CD4-positive, CD25-positive, alpha-beta regulatory T cell (primary cell): ENCODE results near the gene PRDM11. TPM values are rescaled to one million over a fixed set of nuclear protein-coding genes. Genes with fewer than 3 reads are reported as not detected.

Experiments
- ATAC-seq, 2 donors: fragments of 150-1000 bp; cut with Tn5 transposase; one replicate each; pipeline ENCODE4 v1.10.0; 2021; ENCODE audit warnings: low read depth in 2 of 2, moderate number of reproducible peaks in 2 of 2, moderate library complexity in 1 of 2
- DNase-seq, 3 donors: peaks; one replicate each; pipeline versions ENCODE4 v3.0.0 to v3.0.0-alpha.2; 2012 to 2022; ENCODE audit warnings: mixed read lengths in 1 of 3
- H3K27ac ChIP-seq: one replicate; pipeline ENCODE4 v1.7.0; 2013; ENCODE audit warnings: mild to moderate bottlenecking, low read length; ENCODE audit not compliant: insufficient read depth, poor library complexity, severe bottlenecking
- H3K27me3 ChIP-seq: one replicate; pipeline ENCODE4 v1.7.0; 2013; ENCODE audit warnings: low read length; ENCODE audit not compliant: control insufficient read depth, insufficient read depth
- H3K36me3 ChIP-seq: one replicate; pipeline ENCODE4 v1.7.0; 2013; ENCODE audit warnings: mild to moderate bottlenecking, low read length, moderate library complexity; ENCODE audit not compliant: control insufficient read depth, insufficient read depth
- H3K4me1 ChIP-seq: 2 replicates; pipeline ENCODE4 v1.7.0; 2013; ENCODE audit warnings: mild to moderate bottlenecking, low read length; ENCODE audit not compliant: insufficient read depth, control insufficient read depth, poor library complexity, severe bottlenecking
- H3K4me3 ChIP-seq: one replicate; pipeline ENCODE4 v1.7.0; 2013; ENCODE audit warnings: low read depth, mild to moderate bottlenecking, low read length, moderate library complexity
- H3K9me3 ChIP-seq, 2 experiments: 1 replicate in 1 of 2; 2 replicates in 1 of 2; pipeline ENCODE4 v1.7.0; 2013; ENCODE audit warnings: low read length in 2 of 2, mild to moderate bottlenecking in 1 of 2, moderate library complexity in 1 of 2; ENCODE audit not compliant: control insufficient read depth in 2 of 2
- H3K27ac Mint-ChIP-seq, 3 donors: one replicate each; pipeline ENCODE4 v1.8.0; 2020 to 2022; ENCODE audit warnings: mild to moderate bottlenecking in 3 of 3, mixed read lengths in 3 of 3, moderate library complexity in 2 of 3
- H3K27me3 Mint-ChIP-seq: one replicate; pipeline ENCODE4 v1.8.0; 2022; ENCODE audit warnings: mild to moderate bottlenecking, mixed read lengths
- H3K36me3 Mint-ChIP-seq: one replicate; pipeline ENCODE4 v1.8.0; 2020; ENCODE audit warnings: mixed read lengths
- H3K4me1 Mint-ChIP-seq, 4 donors: one replicate each; pipeline ENCODE4 v1.8.0; 2020 to 2022; ENCODE audit warnings: mixed read lengths in 4 of 4, mild to moderate bottlenecking in 1 of 4
- H3K4me3 Mint-ChIP-seq, 4 donors: one replicate each; pipeline ENCODE4 v1.8.0; 2020 to 2022; ENCODE audit warnings: mild to moderate bottlenecking in 4 of 4, mixed read lengths in 4 of 4, moderate library complexity in 3 of 4
- H3K9me3 Mint-ChIP-seq, 7 donors: one replicate each; pipeline ENCODE4 v1.8.0; 2020 to 2022; ENCODE audit warnings: mixed read lengths in 7 of 7, mild to moderate bottlenecking in 3 of 7, moderate library complexity in 2 of 7
- polyA plus RNA-seq, 4 donors: library from polyadenylated mRNA; unstranded; fragments of 300-500 nt; fragmentation: Illumina TruSeq; gene quantifications; one replicate each; pipeline ENCODE4 v1.2.3, GENCODE V29; 2021
- total RNA-seq: library from RNA; stranded (reverse); gene quantifications from one replicate; pipeline ENCODE4 v1.2.3, GENCODE V29; 2022

The PRDM11 gene
- total and polyA plus RNA-seq, 5 donors from 2014 or later: 0.37 to 9.0 (median 0.65) TPM

DNA sequence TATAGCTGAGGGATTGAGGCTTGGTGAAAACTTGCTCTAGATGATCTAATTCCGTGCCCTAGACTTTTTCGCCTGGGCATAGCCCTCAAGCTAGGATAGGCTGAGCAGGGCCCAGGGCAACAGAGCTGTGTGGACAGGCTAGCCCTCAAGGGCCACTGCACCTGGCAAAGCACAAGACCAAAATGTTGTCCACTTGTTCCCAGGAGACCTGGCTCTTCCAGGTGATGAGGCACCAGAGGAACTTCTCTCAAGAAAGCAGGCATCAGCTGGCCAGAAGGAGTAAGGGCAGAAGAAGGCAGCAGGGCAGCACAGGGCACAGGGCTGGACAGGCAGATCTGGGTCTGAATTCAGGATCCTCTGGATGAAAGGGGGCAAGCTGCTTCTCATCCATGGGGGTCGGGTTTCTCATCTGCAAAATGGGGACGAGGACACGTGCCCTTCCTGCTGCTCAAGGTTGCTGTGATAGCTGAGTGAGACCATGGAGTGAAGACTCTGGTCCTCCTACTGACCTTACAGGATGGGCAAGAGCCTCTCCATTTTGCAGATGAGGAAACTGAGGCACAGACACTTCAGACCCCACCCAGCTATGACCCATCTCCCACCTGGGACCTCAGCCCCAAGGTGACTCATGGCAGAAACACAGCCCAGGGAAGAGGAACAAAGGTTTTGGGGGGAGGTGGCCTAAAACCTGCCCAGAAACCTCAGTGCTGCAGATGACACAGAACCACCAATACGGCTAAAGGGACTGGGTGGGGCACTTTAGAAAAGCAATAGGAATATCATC is 42.2 kb upstream of the PRDM11 start:
- peaks cover 6 to 23% (median 14%) of the 10 kb centered on the region in 4 donors for H3K4me1 Mint-ChIP-seq
- no peak for ATAC-seq

DNA sequence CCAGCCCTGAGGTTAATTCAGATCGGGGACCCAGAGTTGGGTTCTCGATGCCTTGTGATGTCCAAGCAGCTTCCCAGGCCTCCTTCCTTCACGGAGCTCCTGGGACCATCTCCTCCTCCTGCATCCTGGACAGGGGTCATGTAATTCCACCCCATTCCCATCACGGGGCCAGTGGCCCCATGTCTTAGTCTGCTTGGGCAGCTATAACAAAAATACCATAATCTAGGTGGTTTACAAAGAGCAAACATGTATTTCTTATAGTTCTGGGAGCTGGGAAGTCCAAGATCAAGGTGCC is 41.7 kb upstream of the PRDM11 start:
- Mint-ChIP-seq H3K36me3 (no peaks in the 10 kb centered on the region), H3K4me1 (peaks cover 6 to 23% (median 14%) of the 10 kb centered on the region in 4 donors), H3K4me3 (no peak overlapping the region), H3K27ac (no peak overlapping the region), H3K9me3 (no peaks in the 10 kb centered on the region), H3K27me3 (peaks cover 5% of the 10 kb centered on the region)
- H3K9me3 ChIP-seq: no peaks in the 10 kb centered on the region
- ATAC-seq: no peak
- peaks cover 14% of the 10 kb centered on the region for H3K4me1 ChIP-seq
- H3K27me3 ChIP-seq: no peaks in the 10 kb centered on the region
- H3K27ac ChIP-seq: no peak overlapping the region
- H3K4me3 ChIP-seq: no peak overlapping the region
- no peak for DNase-seq
- H3K36me3 ChIP-seq: no peaks in the 10 kb centered on the region

More for the DNA sequence above, 42.2 kb upstream of the PRDM11 start:
- H3K27me3 ChIP-seq: no peaks in the 10 kb centered on the region
- no peaks in the 10 kb centered on the region for H3K36me3 ChIP-seq
- Mint-ChIP-seq H3K4me3 (no peak overlapping the region), H3K9me3 (no peaks in the 10 kb centered on the region), H3K36me3 (no peaks in the 10 kb centered on the region), H3K27ac (peak overlapping the region in 1 of 3 donors; percentile 43), H3K27me3 (peaks cover 3% of the 10 kb centered on the region)
- DNase-seq: no peak
- H3K27ac ChIP-seq: no peak overlapping the region
- no peak overlapping the region for H3K4me3 ChIP-seq
- H3K9me3 ChIP-seq: no peaks in the 10 kb centered on the region
- peaks cover 14% of the 10 kb centered on the region for H3K4me1 ChIP-seq

DNA sequence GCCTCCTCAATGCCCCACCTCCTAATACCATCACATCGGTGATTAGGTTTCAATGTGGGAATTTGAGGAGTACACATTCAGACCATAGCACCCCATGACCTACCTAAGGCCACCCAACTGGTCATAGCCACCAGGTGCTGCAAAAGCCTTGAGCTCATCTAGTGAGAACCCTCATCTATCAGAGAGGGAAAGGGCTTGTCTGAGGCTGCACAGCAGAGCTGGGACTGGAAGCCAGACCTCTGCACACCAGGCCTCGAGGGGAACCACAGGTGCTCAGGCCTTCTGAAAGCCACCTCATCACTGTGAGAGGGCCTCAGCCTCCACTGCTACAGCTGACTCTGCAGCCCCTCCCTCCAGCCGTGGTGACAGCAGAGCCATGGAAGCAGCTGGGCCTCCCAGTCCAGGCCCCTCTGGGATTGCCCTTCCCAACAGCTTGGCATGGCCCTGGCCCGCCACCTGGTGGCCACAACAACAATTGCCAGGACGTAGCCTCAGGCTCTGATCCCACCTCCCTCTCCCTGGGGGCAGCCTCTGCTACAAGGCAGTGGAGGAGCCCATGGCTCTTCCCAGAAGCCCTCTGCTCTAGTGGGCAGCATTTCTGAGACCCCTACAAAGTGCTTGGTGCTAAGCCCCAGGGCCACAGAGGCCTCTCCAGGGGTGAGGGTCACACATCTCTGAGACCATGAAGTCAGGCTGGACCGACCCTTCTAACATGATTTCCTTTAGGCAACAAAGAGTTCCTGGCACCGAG is 41.0 kb upstream of the PRDM11 start:
- no peaks in the 10 kb centered on the region for H3K36me3 ChIP-seq
- peak; percentile 31 to 53 (median 50) for DNase-seq
- ATAC-seq: peak in 1 of 2 donors; percentile 33
- H3K27ac Mint-ChIP-seq: no peak overlapping the region
- peaks cover 14% of the 10 kb centered on the region for H3K4me1 ChIP-seq
- H3K9me3 ChIP-seq: no peaks in the 10 kb centered on the region
- peaks cover 5 to 22% (median 14%) of the 10 kb centered on the region in 4 donors for H3K4me1 Mint-ChIP-seq
- no peaks in the 10 kb centered on the region for H3K9me3 Mint-ChIP-seq
- no peak overlapping the region for H3K4me3 ChIP-seq
- no peaks in the 10 kb centered on the region for H3K27me3 ChIP-seq
- H3K27ac ChIP-seq: no peak overlapping the region
- peaks cover 5% of the 10 kb centered on the region for H3K27me3 Mint-ChIP-seq
- H3K4me3 Mint-ChIP-seq: no peak overlapping the region
- H3K36me3 Mint-ChIP-seq: no peaks in the 10 kb centered on the region

DNA sequence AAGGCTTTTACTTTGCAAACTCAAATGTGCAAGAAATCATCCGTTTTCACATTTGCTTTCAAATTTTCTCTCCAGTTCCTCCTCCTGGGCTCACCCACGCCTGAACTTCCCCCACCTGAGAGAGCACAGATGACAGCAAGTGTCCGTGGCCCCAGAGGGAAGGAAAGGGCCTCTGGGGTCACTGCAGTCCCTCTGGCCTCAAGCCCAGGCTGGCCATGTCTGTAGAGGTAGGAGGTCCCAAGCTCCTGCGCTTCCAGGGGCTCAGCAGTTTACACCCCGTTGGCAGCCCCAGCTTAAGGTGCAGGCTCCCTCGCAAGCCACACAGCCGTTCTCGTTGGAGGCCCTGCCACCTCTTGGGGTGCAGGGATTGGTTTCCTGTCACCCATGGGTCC is 40.5 kb upstream of the PRDM11 start:
- Mint-ChIP-seq H3K4me3 (no peak overlapping the region), H3K9me3 (no peaks in the 10 kb centered on the region), H3K27ac (no peak overlapping the region), H3K36me3 (no peaks in the 10 kb centered on the region), H3K27me3 (peaks cover 10% of the 10 kb centered on the region), H3K4me1 (peaks cover 0 to 18% (median 12%) of the 10 kb centered on the region in 4 donors)
- no peaks in the 10 kb centered on the region for H3K27me3 ChIP-seq
- no peak overlapping the region for H3K27ac ChIP-seq
- no peaks in the 10 kb centered on the region for H3K9me3 ChIP-seq
- H3K4me1 ChIP-seq: peaks cover 14% of the 10 kb centered on the region
- no peak overlapping the region for H3K4me3 ChIP-seq
- DNase-seq (no peak), ATAC-seq (no peak)
- H3K36me3 ChIP-seq: no peaks in the 10 kb centered on the region

DNA sequence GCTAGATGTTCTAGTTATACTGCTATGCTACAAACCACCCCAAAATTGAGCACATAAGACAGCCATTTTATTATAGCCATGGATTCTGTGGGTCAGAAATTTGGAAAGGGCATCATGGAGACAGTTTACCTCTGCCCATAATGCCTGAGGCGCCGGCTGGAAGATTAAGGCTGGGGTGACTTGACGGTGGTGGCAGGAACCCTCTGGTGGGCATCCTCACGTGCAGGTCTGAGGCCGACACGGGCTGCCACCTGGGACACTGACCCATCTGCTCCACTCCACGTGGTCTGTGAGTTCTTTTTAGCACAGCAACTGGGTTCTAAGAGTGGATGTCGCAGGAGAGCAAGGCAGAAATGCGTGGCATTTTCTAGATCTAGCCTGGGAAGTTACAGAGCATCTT is 40.0 kb upstream of the PRDM11 start:
- no peak for DNase-seq

DNA sequence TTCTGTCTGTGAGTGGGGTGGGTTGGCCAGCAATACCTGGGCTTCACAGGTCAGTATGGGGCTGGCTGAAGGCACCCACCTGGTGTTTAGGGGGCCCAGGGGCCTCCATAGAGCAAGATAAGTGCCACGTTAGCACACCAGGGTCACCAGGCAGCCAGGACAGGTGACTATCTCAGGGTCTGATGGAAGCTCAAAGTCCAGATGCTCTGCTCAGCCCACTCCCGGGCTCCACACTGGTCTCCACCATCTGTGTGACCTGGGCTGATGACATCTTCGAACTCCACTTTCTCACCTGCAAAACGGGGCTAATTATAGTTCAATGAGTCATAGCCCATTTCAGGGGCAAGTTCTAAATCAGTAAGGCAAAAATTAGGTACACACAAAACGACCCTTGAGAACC is 39.4 kb upstream of the PRDM11 start:
- H3K36me3 Mint-ChIP-seq: no peaks in the 10 kb centered on the region
- no peak for DNase-seq
- no peak overlapping the region for H3K4me3 ChIP-seq
- peaks cover 0 to 13% (median 9%) of the 10 kb centered on the region in 4 donors for H3K4me1 Mint-ChIP-seq
- H3K27me3 Mint-ChIP-seq: peaks cover 12% of the 10 kb centered on the region
- no peak overlapping the region for H3K4me3 Mint-ChIP-seq
- no peak for ATAC-seq
- no peak overlapping the region for H3K27ac Mint-ChIP-seq
- no peaks in the 10 kb centered on the region for H3K9me3 Mint-ChIP-seq
- H3K27me3 ChIP-seq: peaks cover 2% of the 10 kb centered on the region
- H3K27ac ChIP-seq: no peak overlapping the region
- H3K4me1 ChIP-seq: peaks cover 14% of the 10 kb centered on the region
- no peaks in the 10 kb centered on the region for H3K9me3 ChIP-seq
- no peaks in the 10 kb centered on the region for H3K36me3 ChIP-seq

More for the DNA sequence above, 40.0 kb upstream of the PRDM11 start:
- H3K27me3 ChIP-seq: peaks cover 2% of the 10 kb centered on the region
- peaks cover 14% of the 10 kb centered on the region for H3K4me1 ChIP-seq
- H3K36me3 ChIP-seq: no peaks in the 10 kb centered on the region
- peaks cover 0 to 13% (median 9%) of the 10 kb centered on the region in 4 donors for H3K4me1 Mint-ChIP-seq
- no peaks in the 10 kb centered on the region for H3K9me3 Mint-ChIP-seq
- H3K27ac ChIP-seq: no peak overlapping the region
- H3K9me3 ChIP-seq: no peaks in the 10 kb centered on the region
- no peaks in the 10 kb centered on the region for H3K36me3 Mint-ChIP-seq
- no peak overlapping the region for H3K27ac Mint-ChIP-seq
- ATAC-seq: no peak
- H3K27me3 Mint-ChIP-seq: peaks cover 10% of the 10 kb centered on the region
- no peak overlapping the region for H3K4me3 ChIP-seq
- peak overlapping the region in 1 of 4 donors; percentile 51 for H3K4me3 Mint-ChIP-seq

DNA sequence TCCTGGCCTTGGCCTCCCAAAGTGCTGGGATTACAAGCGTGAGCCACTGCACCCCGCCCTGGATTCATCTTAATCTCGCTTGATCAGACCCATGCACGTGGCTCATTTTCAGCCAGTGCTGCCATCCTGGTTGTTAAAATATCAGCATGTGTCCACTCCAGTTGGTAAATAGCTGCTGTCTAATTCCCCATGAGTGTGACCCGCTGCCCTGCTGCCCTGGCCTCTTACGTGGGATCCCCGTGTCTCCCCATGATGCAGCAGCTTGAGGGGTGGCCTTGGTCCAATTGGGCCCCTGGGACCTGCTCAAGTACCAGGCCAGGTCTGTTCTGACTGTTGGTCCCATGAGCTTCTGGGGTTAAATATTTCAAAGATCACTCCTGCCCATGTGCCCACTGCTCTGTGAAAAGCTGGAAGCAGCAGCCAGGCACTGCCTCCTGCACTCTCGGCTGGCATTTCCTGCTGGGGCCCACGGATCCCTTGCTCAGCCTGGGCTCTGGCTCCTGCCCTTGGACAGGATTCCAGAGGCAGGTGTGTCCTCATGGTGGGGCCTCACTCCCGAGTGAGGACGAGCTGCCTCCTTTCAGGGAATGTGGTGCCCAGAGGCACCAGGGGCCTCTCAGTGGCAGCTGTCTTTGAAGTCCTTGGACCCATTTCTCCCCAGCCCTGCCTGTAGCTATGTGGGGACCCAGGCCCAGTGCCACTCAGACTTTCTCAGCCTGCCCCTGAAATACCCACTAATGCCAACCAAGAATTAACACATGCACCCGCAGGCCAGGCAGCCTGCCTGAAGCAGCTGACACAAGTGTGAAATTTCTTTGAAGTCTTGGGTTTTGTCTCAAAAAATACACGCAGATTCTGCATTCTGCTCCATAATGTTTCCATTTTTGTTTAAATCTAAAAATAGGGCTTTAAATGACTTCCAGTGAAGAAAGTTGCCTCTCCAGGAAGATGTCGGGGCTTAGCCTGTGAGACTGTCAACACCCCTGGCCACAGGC is 38.1 kb upstream of the PRDM11 start:
- Histone ChIP-seq H3K36me3 (no peaks in the 10 kb centered on the region), H3K9me3 (no peaks in the 10 kb centered on the region), H3K4me3 (no peak overlapping the region), H3K4me1 (peaks cover under 1% of the 10 kb centered on the region), H3K27ac (no peak overlapping the region), H3K27me3 (peaks cover 2% of the 10 kb centered on the region)
- no peaks in the 10 kb centered on the region for H3K9me3 Mint-ChIP-seq
- H3K4me1 Mint-ChIP-seq: no peaks in the 10 kb centered on the region
- H3K4me3 Mint-ChIP-seq: no peak overlapping the region
- H3K36me3 Mint-ChIP-seq: no peaks in the 10 kb centered on the region
- peaks cover 20% of the 10 kb centered on the region for H3K27me3 Mint-ChIP-seq
- ATAC-seq (no peak), DNase-seq (no peak)
- no peak overlapping the region for H3K27ac Mint-ChIP-seq
